Measurements from ENCODE around the gene SLC39A10.
"Not testable (repeated sequence)": the region's sequence is repeated elsewhere in the genome, so short reads cannot be mapped to it uniquely, and the experiment has no call there.

The SLC39A10 gene

GRCh38 chr2:195674491-195675221, 17.6 kb downstream of the SLC39A10 start:
- DNase-seq, result no peak

- DNase-seq, result no peak
Measured at GRCh38 chr2:195675783-195676427, 18.9 kb downstream of the SLC39A10 start.

GRCh38 chr2:195677290-195677689, 20.3 kb downstream of the SLC39A10 start:
- DNase-seq, result no peak

DNA sequence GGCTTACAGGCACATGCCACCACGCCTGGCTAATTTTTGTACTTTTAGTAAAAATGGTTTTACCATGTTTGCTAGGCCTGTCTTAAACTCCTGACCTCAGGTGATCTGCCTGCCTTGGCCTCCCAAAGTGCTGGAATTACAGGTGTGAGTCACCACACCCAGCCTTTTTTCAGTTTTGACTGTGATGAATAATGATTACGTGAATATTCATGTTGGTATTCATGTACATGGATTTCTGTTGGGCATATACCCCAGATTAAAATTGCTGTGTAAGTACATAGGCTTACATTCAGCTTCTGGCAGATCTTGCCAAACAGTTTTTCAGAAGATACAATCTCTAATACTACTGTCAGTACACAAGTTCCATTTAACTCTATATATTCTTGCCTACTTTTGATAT, 20.9 kb downstream of the SLC39A10 start:
- DNase-seq, result no peak

- no peak for DNase-seq
Measured at GRCh38 chr2:195682077-195682476, 25.1 kb downstream of the SLC39A10 start.

DNA sequence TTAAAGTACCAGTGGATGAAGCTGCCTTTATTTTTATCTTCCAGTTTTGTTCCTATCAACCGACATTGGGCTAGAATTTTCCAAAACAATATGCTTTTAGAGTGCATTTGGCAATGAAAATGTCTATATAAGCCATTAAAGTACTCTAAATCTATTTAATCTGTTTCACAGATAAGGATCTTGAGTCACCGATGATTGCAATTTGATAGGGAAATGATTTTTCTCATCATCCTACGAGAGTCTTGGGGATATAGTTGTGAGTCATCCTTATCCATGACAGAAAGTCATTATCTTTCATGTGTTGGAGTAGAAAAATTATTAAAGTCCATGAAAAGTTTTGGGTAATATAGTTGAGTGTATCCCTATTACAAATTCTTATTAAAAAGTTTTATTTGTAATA, 26.1 kb downstream of the SLC39A10 start:
- peak; percentile 39 for DNase-seq

DNA sequence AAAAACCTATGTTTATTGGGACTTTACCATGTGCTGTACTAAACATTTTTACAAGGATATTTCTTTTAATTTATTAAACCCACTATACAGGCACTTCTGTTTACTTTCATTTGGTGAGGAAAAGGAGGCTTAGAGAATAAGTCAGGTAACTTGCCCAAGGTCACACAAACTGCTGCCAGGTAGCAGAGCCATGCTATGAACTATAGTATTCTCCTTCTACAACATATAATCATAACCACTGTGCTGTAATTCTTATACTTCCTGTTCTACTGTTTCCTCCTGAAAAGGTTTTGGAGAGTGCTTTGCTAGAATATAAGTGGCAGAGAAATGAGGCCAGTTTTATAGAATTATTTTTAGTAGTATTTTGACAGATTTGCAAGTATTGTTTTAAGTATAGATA, 29.5 kb downstream of the SLC39A10 start:
- no peak for DNase-seq

DNA sequence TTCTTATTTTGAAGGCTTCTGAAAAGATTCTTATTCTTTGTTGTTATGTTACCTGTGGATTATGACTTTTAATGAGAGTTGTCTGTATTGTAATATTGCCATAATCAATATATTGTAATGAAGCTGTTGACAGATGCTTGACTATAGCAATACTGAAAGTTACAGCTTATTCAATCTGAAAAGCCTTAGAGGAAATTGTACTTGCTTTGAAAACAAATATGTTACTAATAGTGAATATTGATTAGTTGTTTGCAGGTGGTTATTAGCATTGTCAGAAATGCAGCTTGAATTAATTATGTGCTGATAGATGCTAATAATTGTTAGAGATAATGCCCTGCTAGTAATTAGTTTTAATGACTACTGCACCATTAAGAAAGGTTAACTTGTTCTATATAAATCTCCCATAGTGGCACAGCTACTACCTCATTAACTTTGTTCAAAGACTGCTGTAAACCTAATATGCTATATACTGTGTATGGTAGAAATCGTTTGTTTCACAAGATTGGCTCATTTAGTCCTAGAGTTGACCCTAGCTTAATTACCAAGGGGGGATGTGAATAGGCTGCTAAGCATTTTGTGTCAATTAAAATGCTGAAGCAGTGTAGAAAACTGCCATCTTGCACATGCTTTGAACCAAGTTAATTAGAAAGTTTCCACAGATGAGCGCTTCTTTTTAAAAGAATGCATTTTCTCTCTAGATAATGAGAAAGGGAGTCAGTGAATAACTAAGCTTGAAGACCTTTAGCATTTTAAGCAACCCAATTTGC, 30.5 kb downstream of the SLC39A10 start:
- no peak for DNase-seq

- DNase-seq, result not testable (repeated sequence)
Measured at GRCh38 chr2:195692531-195692930, 35.5 kb downstream of the SLC39A10 start.

GRCh38 chr2:195694553-195694952, 37.5 kb downstream of the SLC39A10 start:
- DNase-seq, result no peak

GRCh38 chr2:195695002-195695631, 38.1 kb downstream of the SLC39A10 start:
- DNase-seq, result peak; percentile 23

GRCh38 chr2:195696012-195696411, 39.0 kb downstream of the SLC39A10 start:
- no peak for DNase-seq

DNA sequence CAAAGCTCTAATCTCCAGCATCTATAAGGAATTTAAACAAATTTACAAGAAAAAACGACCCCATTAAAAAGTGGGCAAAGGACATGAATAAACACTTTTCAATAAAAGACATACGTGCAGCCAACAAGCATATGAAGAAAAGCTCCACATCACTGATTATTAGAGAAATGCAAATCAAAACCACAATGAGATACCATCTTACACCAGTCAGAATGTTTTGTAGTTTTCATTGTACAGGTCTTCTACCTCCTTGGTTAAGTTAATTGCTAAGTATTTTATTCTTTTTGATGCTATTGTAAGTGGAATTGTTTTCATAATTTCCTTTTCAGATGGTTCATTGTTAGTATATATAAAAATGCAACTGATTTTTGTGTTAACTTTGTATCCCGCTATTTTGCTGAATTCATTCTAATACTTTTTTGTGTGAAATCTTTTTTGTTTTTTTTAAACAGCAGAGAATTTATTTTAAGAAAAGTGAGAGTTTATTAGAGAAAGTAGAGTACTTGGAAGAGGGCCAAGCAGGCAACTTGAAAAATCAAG, 40.7 kb downstream of the SLC39A10 start:
- no peak for DNase-seq

DNA sequence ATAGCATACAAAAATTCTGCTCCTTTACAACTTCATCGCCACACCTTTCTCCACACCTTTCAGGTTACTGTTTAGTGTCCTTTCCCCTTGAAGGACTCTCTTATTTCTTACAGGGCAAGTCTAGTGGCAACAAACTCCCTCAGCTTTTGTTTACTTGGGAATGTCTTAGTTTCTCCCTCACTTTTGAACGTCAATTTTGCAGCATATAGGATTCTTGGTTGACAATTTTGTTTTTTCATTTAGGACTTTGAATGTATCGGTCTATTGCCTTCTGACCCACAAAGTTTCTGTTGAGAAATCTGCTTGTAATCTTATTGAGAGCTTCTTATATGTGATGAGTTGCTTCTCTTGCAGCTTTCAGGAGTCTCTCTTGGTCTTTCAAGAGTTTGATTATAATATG, 43.5 kb downstream of the SLC39A10 start:
- DNase-seq, result no peak

DNA sequence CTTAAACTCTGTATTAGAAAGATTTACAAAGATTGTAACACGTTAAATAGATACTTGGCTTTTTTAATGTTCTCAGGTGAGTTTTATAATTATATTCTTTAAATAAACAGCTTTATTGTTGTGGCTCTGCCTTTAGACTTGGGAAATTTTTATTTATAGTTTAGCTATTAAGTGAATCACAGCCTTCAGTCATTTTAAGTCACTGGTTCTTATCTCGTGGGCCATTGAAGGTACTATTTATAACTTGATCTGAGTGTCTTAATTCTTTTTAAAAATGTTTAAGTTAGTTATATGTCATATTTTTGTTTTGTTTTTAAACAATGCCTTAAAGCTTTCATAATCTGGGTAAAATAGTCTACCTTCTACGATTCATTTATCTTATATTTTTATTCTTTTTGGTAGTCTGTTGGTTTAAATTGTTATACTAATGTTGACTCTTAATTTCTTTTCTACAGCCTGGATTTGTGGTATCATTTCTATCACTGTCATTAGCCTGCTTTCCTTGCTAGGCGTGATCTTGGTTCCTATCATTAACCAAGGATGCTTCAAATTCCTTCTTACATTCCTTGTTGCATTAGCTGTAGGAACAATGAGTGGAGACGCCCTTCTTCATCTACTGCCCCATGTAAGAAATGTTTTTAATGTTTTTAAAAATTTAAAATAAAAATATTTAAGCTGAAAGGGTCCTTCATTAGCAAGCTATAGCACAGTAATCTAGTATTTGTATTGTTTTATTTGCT, 49.3 kb downstream of the SLC39A10 start:
- peak; percentile 73 for DNase-seq

DNA sequence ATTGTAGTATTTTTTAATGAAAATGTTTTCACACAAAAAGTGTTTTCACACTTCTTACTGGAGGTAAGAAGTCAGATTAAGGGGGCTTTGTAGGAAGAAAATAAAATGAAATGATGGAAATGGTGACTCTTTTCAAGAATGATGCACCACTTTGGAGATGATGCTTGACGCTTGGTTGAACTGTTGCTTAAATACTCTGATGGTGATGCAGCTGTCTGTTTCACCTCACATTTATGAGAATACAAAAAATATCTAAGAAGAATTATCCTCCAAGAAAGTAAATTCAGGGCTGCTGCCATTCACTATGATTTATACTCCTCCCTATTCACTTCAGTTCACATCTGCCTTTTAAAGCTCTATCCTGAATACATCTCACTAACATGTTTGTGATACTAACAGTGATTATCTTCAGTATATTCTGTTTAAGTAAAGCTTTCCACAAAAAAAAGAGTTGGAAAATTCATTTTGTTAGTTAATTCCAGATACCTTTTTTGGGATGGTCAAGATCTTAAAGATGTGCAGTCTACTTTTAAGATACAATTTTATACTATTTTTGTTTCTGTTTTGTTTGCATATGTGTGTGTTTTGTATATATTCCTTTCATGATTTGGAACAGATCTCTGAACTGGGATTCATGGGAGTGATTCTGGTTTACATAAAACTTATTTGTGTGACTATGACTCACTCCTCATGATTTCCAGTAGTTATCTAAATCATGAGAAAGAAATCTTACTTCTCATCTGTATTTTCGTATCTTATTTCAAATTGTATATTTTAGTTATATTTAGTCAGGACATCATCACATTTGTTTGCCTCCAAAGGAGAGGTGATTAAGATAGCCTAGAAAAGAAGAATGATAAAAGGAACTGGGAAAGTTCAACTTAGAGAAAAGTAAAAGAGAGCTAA, 53.1 kb downstream of the SLC39A10 start:
- peak; percentile 68 for DNase-seq

- no peak for DNase-seq
Measured at GRCh38 chr2:195711478-195711877, 54.5 kb downstream of the SLC39A10 start.

GRCh38 chr2:195716466-195716865, 59.4 kb downstream of the SLC39A10 start:
- no peak for DNase-seq

DNA sequence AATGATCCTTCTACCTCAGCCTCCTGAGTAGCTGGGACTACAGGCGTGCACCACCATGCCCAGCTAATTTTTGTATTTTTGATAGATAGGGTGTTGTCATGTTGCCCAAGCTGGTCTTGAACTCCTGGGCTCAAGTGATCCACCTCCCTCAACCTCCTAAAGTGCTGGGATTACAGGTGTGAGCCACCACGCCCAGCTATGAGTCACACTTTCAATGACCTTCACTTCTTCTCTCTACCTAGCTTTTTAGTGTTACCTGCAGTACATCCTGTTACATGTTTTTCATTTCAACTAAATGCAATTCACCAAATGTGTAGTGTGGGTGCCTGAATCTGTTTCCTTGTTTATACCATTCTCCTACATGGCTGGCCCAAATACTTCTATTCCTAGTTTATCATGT, 64.0 kb downstream of the SLC39A10 start:
- no peak for DNase-seq

DNA sequence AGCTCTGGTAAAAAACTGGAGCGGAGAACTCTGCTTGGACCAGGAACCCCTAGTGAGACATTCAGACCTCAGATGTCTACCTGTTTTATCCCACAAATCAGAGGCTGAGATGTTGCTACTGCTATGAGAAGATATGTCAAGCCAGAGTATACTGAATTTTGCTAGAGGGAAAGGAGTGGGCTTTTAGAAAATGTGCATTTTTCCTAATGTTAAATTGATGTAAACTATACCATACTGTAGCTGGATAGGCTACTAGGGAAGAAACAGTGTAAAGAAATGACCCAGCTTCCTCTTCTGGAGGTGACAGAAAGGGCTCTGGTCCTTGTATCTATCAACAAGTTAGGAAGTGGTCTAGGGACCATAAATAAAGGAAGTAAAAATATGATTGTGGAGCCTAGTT, 65.0 kb downstream of the SLC39A10 start:
- no peak for DNase-seq

DNA sequence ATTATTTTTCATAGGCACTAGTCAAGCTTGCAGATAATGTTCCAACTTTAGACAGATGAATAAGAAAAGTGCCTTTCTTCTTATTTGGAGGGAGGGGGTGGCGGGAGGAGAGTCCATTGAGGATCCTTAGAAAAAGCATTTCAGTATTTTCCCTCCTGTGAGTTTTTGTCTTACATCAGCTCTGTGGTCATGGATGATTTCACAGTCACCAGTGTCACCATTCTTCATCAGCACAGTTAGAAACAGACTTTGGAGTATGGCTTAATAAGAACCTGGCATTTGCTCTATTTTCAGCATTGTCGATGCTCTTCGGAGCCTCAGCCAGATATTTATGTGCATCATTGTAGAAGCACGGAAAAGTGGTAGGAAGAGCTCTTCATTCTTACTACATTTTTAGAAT, 70.1 kb downstream of the SLC39A10 start:
- no peak for DNase-seq
